ENCODE measurements around the gene SFTA2.
"Not testable (repeated sequence)": the region's sequence is repeated elsewhere in the genome, so short reads cannot be mapped to it uniquely, and the experiment has no call there.

Gene SFTA2

GRCh38 chr6:30926644-30927043 is 5.3 kb downstream of the SFTA2 start:
- H3K4me3 ChIP-seq (replicated peaks; ENCODE audit: low read depth, low read length), result no peak overlapping the region
- TF ChIP-seq CTCF (IDR thresholded peaks at IDR 0.05; ENCODE audit: insufficient read depth, low read length, poor library complexity, severe bottlenecking), result no peak
- no peak for DNase-seq (ENCODE audit: extremely low read depth, insufficient read length)
- H3K27me3 ChIP-seq (replicated peaks; ENCODE audit: control insufficient read depth, insufficient read depth, low read length), result no peaks in the 10 kb centered on the region
- H3K36me3 ChIP-seq (ENCODE audit: control insufficient read depth, insufficient read depth, low read length), result peaks cover 28% of the 10 kb centered on the region

GRCh38 chr6:30924040-30924627 is 7.8 kb downstream of the SFTA2 start:
- H3K4me3 ChIP-seq (replicated peaks; ENCODE audit: low read depth, low read length); H3K27me3 ChIP-seq (replicated peaks; ENCODE audit: control insufficient read depth, insufficient read depth, low read length): not testable (repeated sequence)
- peaks cover 42% of the 10 kb centered on the region for H3K36me3 ChIP-seq (ENCODE audit: control insufficient read depth, insufficient read depth, low read length)

GRCh38 chr6:30922447-30922852 is 9.5 kb downstream of the SFTA2 start:
- Histone ChIP-seq H3K36me3 (ENCODE audit: control insufficient read depth, insufficient read depth, low read length) (peaks cover 50% of the 10 kb centered on the region), H3K4me3 (replicated peaks; ENCODE audit: low read depth, low read length) (no peak overlapping the region), H3K27me3 (replicated peaks; ENCODE audit: control insufficient read depth, insufficient read depth, low read length) (no peaks in the 10 kb centered on the region)
- no peak for DNase-seq (ENCODE audit: extremely low read depth, insufficient read length)
- no peak for TF ChIP-seq CTCF (IDR thresholded peaks at IDR 0.05; ENCODE audit: insufficient read depth, low read length, poor library complexity, severe bottlenecking)

More at GRCh38 chr6:30924040-30924627, 7.8 kb downstream of the SFTA2 start:
- not testable (repeated sequence) for DNase-seq (ENCODE audit: extremely low read depth, insufficient read length)

- Histone ChIP-seq H3K27me3 (replicated peaks; ENCODE audit: control insufficient read depth, insufficient read depth, low read length) (no peaks in the 10 kb centered on the region), H3K36me3 (ENCODE audit: control insufficient read depth, insufficient read depth, low read length) (peaks cover 39% of the 10 kb centered on the region), H3K4me3 (replicated peaks; ENCODE audit: low read depth, low read length) (no peak overlapping the region)
- no peak for DNase-seq (ENCODE audit: extremely low read depth, insufficient read length)
- TF ChIP-seq CTCF (IDR thresholded peaks at IDR 0.05; ENCODE audit: insufficient read depth, low read length, poor library complexity, severe bottlenecking), result no peak
Observed at GRCh38 chr6:30918670-30919069, 13.3 kb downstream of the SFTA2 start.

GRCh38 chr6:30917487-30917886 is 14.5 kb downstream of the SFTA2 start:
- no peak for DNase-seq (ENCODE audit: extremely low read depth, insufficient read length)
- TF ChIP-seq CTCF (IDR thresholded peaks at IDR 0.05; ENCODE audit: insufficient read depth, low read length, poor library complexity, severe bottlenecking), result no peak
- H3K4me3 ChIP-seq (replicated peaks; ENCODE audit: low read depth, low read length), result no peak overlapping the region
- no peaks in the 10 kb centered on the region for H3K27me3 ChIP-seq (replicated peaks; ENCODE audit: control insufficient read depth, insufficient read depth, low read length)
- H3K36me3 ChIP-seq (ENCODE audit: control insufficient read depth, insufficient read depth, low read length), result peaks cover 32% of the 10 kb centered on the region

GRCh38 chr6:30917041-30917440 is 14.9 kb downstream of the SFTA2 start:
- Histone ChIP-seq H3K27me3 (replicated peaks; ENCODE audit: control insufficient read depth, insufficient read depth, low read length) (no peaks in the 10 kb centered on the region), H3K4me3 (replicated peaks; ENCODE audit: low read depth, low read length) (no peak overlapping the region), H3K36me3 (ENCODE audit: control insufficient read depth, insufficient read depth, low read length) (peaks cover 29% of the 10 kb centered on the region)
- DNase-seq (ENCODE audit: extremely low read depth, insufficient read length), result no peak
- TF ChIP-seq CTCF (IDR thresholded peaks at IDR 0.05; ENCODE audit: insufficient read depth, low read length, poor library complexity, severe bottlenecking), result no peak

Data from GM06990 (cell line).